Panc1 (cell line): Measurements from ENCODE around the gene UBL7. TPM values are rescaled to one million over a fixed set of nuclear protein-coding genes. Genes with fewer than 3 reads are reported as not detected.

Experiments
- ATAC-seq: fragments of 200-7000 bp; cut with Tn5 transposase; 2 replicates; pipeline ENCODE4 v1.9.1; 2020; ENCODE audit warnings: mild to moderate bottlenecking, moderate library complexity
- BruUV-seq: library from RNA; stranded (reverse); fragments of 400-500 nt; replicated peaks from 2 replicates; lab custom pipeline; 2021; lab: Mats Ljungman, UMichigan
- CTCF ChIA-PET: fragments of 300-600 bp; sonication (Branson Sonifier 250); formaldehyde crosslinking; loops from one replicate; lab custom pipeline; 2022; ENCODE audit warnings: antibody characterized with exemption; lab: Charles Lee
- POLR2A ChIA-PET: fragments of 300-600 bp; sonication (Branson Sonifier 250); formaldehyde crosslinking; loops from one replicate; lab custom pipeline; 2022; ENCODE audit warnings: antibody characterized with exemption; lab: Charles Lee
- DNase-seq: peaks from one replicate; pipeline ENCODE4 v3.0.0-alpha.2; 2010; ENCODE audit warnings: low read depth, low spot score
- H3K27ac ChIP-seq: 2 replicates; pipeline ENCODE4 v1.5.1; 2011; ENCODE audit warnings: mild to moderate bottlenecking, low read length, inconsistent platforms
- H3K27me3 ChIP-seq: fragments of 200-500 bp; sonication (Bioruptor generic); 2 replicates; pipeline ENCODE4 v1.6.0; 2014; ENCODE audit warnings: low read length, inconsistent platforms; ENCODE audit not compliant: control insufficient read depth, insufficient read depth
- H3K36me3 ChIP-seq: fragments of 200-500 bp; sonication (Bioruptor generic); 2 replicates; pipeline ENCODE4 v1.5.1; 2014; ENCODE audit warnings: inconsistent platforms, mild to moderate bottlenecking, low read length, moderate library complexity; ENCODE audit not compliant: control insufficient read depth, insufficient read depth
- H3K4me1 ChIP-seq: 2 replicates; pipeline ENCODE4 v1.5.1; 2011; ENCODE audit warnings: inconsistent platforms, mild to moderate bottlenecking, low read length, moderate library complexity; ENCODE audit not compliant: control insufficient read depth, insufficient read depth
- H3K4me3 ChIP-seq, 2 experiments: 2 replicates each; pipeline ENCODE4 v1.5.1; 2011 to 2012; ENCODE audit warnings: low read depth in 2 of 2, low read length in 2 of 2, mild to moderate bottlenecking in 2 of 2, inconsistent platforms in 1 of 2, moderate library complexity in 1 of 2
- H3K9me3 ChIP-seq: fragments of 200-500 bp; sonication (Bioruptor generic); 2 replicates; pipeline ENCODE4 v1.5.1; 2014; ENCODE audit warnings: low read depth, mild to moderate bottlenecking, inconsistent platforms, low read length, moderate library complexity; ENCODE audit not compliant: control insufficient read depth, insufficient read depth
- CTCF ChIP-seq: fragments of 450-650 bp; IDR thresholded peaks from 2 replicates; pipeline ENCODE4 v1.5.1; 2017; ENCODE audit warnings: mild to moderate bottlenecking
- POLR2AphosphoS5 ChIP-seq: IDR thresholded peaks from 2 replicates; pipeline ENCODE4 v1.6.1; 2012; ENCODE audit warnings: mild to moderate bottlenecking, low read depth, low read length, moderate library complexity
- REST ChIP-seq, 2 experiments: IDR thresholded peaks; 2 replicates each; pipeline ENCODE4 v1.6.1; 2011 to 2012; ENCODE audit warnings: low read depth in 2 of 2, control low read depth in 1 of 2, low read length in 1 of 2, mild to moderate bottlenecking in 1 of 2, moderate library complexity in 1 of 2; ENCODE audit not compliant: insufficient read depth in 1 of 2
- SIN3A ChIP-seq: IDR thresholded peaks from 2 replicates; pipeline ENCODE4 v1.6.1; 2012; ENCODE audit warnings: low read depth, mild to moderate bottlenecking, low read length, moderate library complexity, borderline replicate concordance; ENCODE audit not compliant: insufficient read depth
- TCF7L2 ChIP-seq: IDR thresholded peaks from 2 replicates; pipeline ENCODE4 v1.6.1; 2011; ENCODE audit warnings: mild to moderate bottlenecking, low read depth, low read length, inconsistent platforms
- in situ Hi-C: cut with HindIII; loops from 2 replicates; pipeline ENCODE4 v1.10.0; 2016; ENCODE audit warnings: low sequenced_read_pairs, low pct_unique_long_range_greater_than_20kb
- intact Hi-C: fragments of 100-400 bp; cut with micrococcal nuclease; formaldehyde crosslinking; loops from one replicate; pipeline ENCODE4 v1.10.0; 2022; ENCODE audit not compliant: unreplicated experiment
- total RNA-seq: library from RNA; stranded (reverse); gene quantifications from one replicate; pipeline ENCODE4 v1.2.1, GENCODE V29; 2021; ENCODE audit not compliant: unreplicated experiment

The UBL7 gene
- total RNA-seq, 1 experiment from 2014 or later = 68.5 TPM

GRCh38 chr15:74414081-74414580 lies 46.8 kb downstream of the UBL7 start:
- no peak for DNase-seq
- Histone ChIP-seq H3K36me3 (no peaks in the 10 kb centered on the region), H3K4me1 (no peaks in the 10 kb centered on the region), H3K27ac (no peak overlapping the region), H3K9me3 (no peaks in the 10 kb centered on the region), H3K27me3 (no peaks in the 10 kb centered on the region), H3K4me3 (no peak overlapping the region)
- ChIA-PET POLR2A (no interaction called here), CTCF (no interaction called here)
- no peak for TF ChIP-seq CTCF
- TF ChIP-seq SIN3A = no peak
- no peak for TF ChIP-seq POLR2AphosphoS5
- no peak for TF ChIP-seq REST (IDR thresholded peaks at IDR 0.05; ENCODE audit: insufficient read depth in 1 of 2, low read depth in 2 of 2, low read length in 1 of 2)
- no peak for TF ChIP-seq TCF7L2
- in situ Hi-C loops = no loop called here
- intact Hi-C loops = no loop called here
- no peak for ATAC-seq
- BruUV-seq = no TSS peak

GRCh38 chr15:74413350-74414080 lies 47.4 kb downstream of the UBL7 start:
- H3K36me3 ChIP-seq = no peaks in the 10 kb centered on the region
- intact Hi-C loops = no loop called here
- no peaks in the 10 kb centered on the region for H3K4me1 ChIP-seq
- DNase-seq = no peak
- in situ Hi-C loops = no loop called here
- no TSS peak for BruUV-seq
- no peaks in the 10 kb centered on the region for H3K27me3 ChIP-seq
- ChIA-PET POLR2A (no interaction called here), CTCF (no interaction called here)
- TF ChIP-seq CTCF (no peak), TCF7L2 (no peak), SIN3A (no peak), REST (IDR thresholded peaks at IDR 0.05; ENCODE audit: insufficient read depth in 1 of 2, low read depth in 2 of 2, low read length in 1 of 2) (no peak), POLR2AphosphoS5 (no peak)
- no peak for ATAC-seq
- H3K9me3 ChIP-seq = no peaks in the 10 kb centered on the region
- H3K4me3 ChIP-seq = no peak overlapping the region
- no peak overlapping the region for H3K27ac ChIP-seq
